Esophagus (tissue), 2 donors: ENCODE data around the gene NEFH. TPM values are rescaled to one million over a fixed set of nuclear protein-coding genes. Genes with fewer than 3 reads are reported as not detected.
"Not testable (repeated sequence)": the region's sequence is repeated elsewhere in the genome, so short reads cannot be mapped to it uniquely, and the experiment has no call there.

ENCODE experiments used
- H3K27ac ChIP-seq, 2 donors: one replicate each; pipeline ENCODE4 v1.5.1; 2013; ENCODE audit warnings: low read depth in 2 of 2, mild to moderate bottlenecking in 2 of 2, inconsistent platforms in 1 of 2, low read length in 1 of 2, moderate library complexity in 1 of 2
- H3K27me3 ChIP-seq, 2 donors: one replicate each; pipeline ENCODE4 v1.6.1; 2013; ENCODE audit warnings: low read length in 2 of 2, control low read depth in 1 of 2, mild to moderate bottlenecking in 1 of 2; ENCODE audit not compliant: insufficient read depth in 2 of 2, control insufficient read depth in 1 of 2
- H3K36me3 ChIP-seq, 2 donors: one replicate each; pipeline ENCODE4 v1.6.1; 2013; ENCODE audit warnings: low read length in 1 of 2; ENCODE audit not compliant: control insufficient read depth in 2 of 2, insufficient read depth in 2 of 2
- H3K4me1 ChIP-seq, 2 donors: one replicate each; pipeline ENCODE4 v1.6.1; 2013; ENCODE audit warnings: low read length in 1 of 2; ENCODE audit not compliant: control insufficient read depth in 2 of 2, insufficient read depth in 2 of 2
- H3K4me3 ChIP-seq, 2 donors: one replicate each; pipeline ENCODE4 v1.5.1; 2013; ENCODE audit warnings: low read length in 2 of 2, mild to moderate bottlenecking in 2 of 2, low read depth in 1 of 2, moderate library complexity in 1 of 2
- H3K9me3 ChIP-seq, 2 donors: one replicate each; pipeline ENCODE4 v1.6.1; 2013; ENCODE audit warnings: mild to moderate bottlenecking in 2 of 2, low read depth in 1 of 2, low read length in 1 of 2, moderate library complexity in 1 of 2; ENCODE audit not compliant: control insufficient read depth in 2 of 2, insufficient read depth in 1 of 2
- WGBS, 2 donors: extraction: QIAGEN DNeasy Blood & Tissue Kit; methylation state at CpG; one replicate each; pipeline ENCODE4 v1.1.7; 2013; 5-methylcytosine and 5-hydroxymethylcytosine counted together
- polyA plus RNA-seq, 2 donors: library from polyadenylated mRNA; stranded (reverse); fragments of 200-250 nt; gene quantifications; one replicate each; pipeline ENCODE4 v1.2.3, GENCODE V29; 2013
- donor health status: healthy with polysubstance abuse.
- donor health status: Bipolar disorder and iron deficiency.

NEFH gene, protein sequence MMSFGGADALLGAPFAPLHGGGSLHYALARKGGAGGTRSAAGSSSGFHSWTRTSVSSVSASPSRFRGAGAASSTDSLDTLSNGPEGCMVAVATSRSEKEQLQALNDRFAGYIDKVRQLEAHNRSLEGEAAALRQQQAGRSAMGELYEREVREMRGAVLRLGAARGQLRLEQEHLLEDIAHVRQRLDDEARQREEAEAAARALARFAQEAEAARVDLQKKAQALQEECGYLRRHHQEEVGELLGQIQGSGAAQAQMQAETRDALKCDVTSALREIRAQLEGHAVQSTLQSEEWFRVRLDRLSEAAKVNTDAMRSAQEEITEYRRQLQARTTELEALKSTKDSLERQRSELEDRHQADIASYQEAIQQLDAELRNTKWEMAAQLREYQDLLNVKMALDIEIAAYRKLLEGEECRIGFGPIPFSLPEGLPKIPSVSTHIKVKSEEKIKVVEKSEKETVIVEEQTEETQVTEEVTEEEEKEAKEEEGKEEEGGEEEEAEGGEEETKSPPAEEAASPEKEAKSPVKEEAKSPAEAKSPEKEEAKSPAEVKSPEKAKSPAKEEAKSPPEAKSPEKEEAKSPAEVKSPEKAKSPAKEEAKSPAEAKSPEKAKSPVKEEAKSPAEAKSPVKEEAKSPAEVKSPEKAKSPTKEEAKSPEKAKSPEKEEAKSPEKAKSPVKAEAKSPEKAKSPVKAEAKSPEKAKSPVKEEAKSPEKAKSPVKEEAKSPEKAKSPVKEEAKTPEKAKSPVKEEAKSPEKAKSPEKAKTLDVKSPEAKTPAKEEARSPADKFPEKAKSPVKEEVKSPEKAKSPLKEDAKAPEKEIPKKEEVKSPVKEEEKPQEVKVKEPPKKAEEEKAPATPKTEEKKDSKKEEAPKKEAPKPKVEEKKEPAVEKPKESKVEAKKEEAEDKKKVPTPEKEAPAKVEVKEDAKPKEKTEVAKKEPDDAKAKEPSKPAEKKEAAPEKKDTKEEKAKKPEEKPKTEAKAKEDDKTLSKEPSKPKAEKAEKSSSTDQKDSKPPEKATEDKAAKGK
- under 1 TPM; 0.16 to 0.42 TPM for polyA plus RNA-seq

DNA sequence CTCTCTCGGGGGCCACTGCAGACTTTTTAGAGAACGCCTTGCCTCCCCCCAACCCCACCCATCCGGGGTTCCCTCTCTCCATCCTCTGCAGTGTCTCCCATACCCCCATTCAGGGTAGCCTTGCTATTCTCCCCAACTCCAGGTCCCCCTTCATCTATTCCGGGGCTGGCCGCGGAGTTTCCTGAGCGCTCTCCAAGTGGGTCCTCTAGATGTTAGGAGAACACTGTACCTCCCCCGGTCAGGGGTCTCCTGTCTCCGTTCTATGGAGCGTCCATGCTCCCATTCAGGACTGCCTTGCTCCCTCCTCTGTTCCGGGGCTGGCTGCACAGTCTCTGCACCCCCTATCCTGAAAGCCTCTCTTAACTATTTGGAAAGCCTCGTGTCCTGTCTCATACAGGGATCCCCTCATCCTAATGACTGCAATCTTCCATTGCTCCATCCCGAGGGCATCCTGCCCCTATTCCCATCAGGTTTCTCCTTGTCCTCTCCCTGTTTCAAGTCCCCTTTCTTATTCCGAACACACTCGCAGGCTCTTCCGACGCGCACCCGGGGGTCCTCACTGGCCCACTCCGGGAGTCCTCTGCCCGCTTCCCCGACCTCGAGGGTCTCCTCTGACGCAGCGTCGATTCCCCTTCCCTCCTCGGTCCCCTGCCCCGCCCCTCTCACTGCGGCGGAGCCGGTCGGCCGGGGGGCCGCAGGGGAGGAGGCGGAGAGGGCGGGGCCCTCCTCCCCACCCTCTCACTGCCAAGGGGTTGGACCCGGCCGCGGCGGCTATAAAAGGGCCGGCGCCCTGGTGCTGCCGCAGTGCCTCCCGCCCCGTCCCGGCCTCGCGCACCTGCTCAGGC is at the start of gene NEFH:
Gene NEFH (plus strand): TSS at position 802 of the 845 bp plus-strand sequence. CDS start 45 bp downstream, outside the sequence.
- Histone ChIP-seq H3K27ac (no peak within 1 kb of the TSS), H3K36me3 (no peaks in the 10 kb centered on the region), H3K4me1 (peaks cover 9% of the 10 kb centered on the region in 2 donors), H3K9me3 (peaks cover 3 to 8% of the 10 kb centered on the region in 2 donors), H3K4me3 (peak within 1 kb of the TSS in 1 of 2 donors; percentile 0), H3K27me3 (peaks cover 11 to 17% of the 10 kb centered on the region in 2 donors)
- 8 to 10% methylated on average over 46 to 48 of the region's 48 CpGs for WGBS, 2 donors

DNA sequence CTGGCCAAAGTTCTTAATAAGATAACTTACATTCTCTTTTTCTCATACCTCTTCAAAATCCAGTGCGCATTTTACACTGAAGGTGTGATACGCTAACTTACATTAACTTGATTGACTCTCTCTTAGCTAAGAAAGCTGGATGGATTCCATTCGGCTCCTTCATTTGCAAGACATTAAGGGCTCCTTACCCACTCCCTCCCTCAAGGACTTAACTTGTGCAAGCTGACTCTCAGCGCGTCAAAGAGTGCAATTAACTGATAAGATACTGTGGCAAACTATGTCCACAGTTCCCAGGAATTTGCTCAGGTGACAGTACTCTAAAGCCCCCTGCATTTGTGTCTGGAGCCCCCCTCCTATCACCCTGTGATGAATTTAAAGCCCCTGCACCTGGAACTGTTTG is 48.0 kb upstream of the NEFH start:
- no peak overlapping the region for H3K27ac ChIP-seq
- no peak overlapping the region for H3K4me3 ChIP-seq
- H3K4me1 ChIP-seq: no peaks in the 10 kb centered on the region
- H3K27me3 ChIP-seq: peaks cover 0 to 5% of the 10 kb centered on the region in 2 donors
- no peaks in the 10 kb centered on the region for H3K36me3 ChIP-seq
- 42 to 58% methylated on average over 5 of the region's 5 CpGs for WGBS, 2 donors
- H3K9me3 ChIP-seq: no peaks in the 10 kb centered on the region

DNA sequence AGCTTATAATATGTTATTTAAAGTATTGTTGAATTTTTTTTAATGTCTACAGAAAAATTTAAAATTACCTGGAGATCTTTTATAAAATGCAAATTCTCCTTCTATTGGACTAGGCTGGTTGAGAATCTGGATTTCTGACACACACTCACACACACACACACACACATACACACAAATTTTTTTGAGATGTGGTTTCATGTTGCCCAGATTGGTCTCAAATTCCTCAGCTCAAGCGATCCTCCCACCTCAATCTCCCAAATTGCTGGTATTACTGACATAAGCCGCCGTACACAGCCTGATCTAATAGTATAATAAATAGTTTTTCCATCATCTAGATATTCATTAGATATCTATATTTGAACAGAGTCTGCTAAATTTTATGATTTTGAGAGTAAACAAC is 46.2 kb upstream of the NEFH start:
- H3K4me3 ChIP-seq: no peak overlapping the region
- H3K36me3 ChIP-seq: no peaks in the 10 kb centered on the region
- H3K27me3 ChIP-seq: peaks cover 0 to 5% of the 10 kb centered on the region in 2 donors
- WGBS, 2 donors: 94 to 95% methylated on average over 3 of the region's 3 CpGs
- H3K27ac ChIP-seq: no peak overlapping the region
- no peaks in the 10 kb centered on the region for H3K9me3 ChIP-seq
- H3K4me1 ChIP-seq: no peaks in the 10 kb centered on the region

DNA sequence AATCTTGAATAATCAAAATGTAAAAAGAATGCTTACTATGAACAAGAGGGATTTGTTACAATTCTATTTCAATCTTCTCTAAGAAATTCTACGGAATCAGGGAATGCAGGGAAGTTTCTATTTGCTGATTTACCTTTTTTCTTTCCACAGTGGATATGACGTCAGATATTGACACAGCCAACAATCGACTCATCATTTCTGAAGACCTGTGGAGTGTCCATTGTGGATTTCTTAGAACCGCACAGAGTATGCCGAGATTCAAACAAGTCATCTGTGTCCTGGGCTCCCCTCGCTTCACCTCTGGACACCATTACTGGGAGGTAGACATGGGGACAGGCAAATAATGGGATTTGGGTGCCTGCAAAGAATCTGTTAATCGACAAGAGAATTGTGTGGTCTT is 45.7 kb upstream of the NEFH start:
- Histone ChIP-seq H3K27ac (no peak overlapping the region), H3K4me3 (no peak overlapping the region), H3K9me3 (no peaks in the 10 kb centered on the region), H3K4me1 (no peaks in the 10 kb centered on the region), H3K27me3 (peaks cover 0 to 5% of the 10 kb centered on the region in 2 donors), H3K36me3 (no peaks in the 10 kb centered on the region)
- 76 to 77% methylated on average over 7 of the region's 7 CpGs for WGBS, 2 donors

DNA sequence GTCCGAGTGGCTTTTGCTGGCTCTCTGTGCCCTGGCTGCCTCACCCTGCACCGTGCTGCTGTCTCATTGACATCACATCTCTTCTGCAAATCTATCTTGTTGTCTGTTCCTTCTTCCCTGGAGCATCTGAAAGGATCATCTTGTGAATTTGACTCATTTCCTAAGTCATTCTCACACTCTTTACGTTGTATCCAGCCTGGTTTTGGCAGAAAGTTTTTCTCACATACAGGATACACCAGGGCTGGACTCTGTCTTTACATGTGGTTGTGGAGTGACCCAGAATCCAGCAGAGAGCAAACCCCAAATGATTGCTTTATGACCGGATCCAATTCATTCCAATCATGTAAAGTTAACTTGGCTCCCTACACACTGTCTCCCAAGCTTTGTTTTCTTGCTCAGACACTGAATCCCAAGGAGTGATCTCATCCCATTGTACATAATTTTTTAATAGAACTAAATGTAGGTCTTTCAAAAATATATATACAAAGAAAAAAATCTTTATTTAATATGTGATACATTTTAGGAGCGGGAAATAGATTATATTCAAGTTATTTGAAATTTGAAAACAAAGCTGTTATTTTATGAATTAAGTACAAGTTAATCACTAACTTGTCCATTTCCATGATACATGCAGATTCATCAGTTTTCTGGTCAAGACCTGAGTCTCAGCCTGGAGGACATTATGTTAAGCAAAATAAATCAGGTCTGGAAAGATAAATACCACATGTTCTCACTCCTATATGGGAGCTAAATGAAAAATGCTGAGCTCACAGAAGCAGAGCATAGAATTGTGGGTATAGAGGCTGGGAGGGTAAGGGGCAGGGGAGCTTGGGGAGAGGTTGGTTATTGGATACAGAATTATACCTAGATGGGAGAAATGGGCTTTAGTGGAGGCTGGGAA is 44.5 kb upstream of the NEFH start:
- 54 to 57% methylated on average over 5 of the region's 5 CpGs for WGBS, 2 donors
- H3K27me3 ChIP-seq: peaks cover 0 to 5% of the 10 kb centered on the region in 2 donors

DNA sequence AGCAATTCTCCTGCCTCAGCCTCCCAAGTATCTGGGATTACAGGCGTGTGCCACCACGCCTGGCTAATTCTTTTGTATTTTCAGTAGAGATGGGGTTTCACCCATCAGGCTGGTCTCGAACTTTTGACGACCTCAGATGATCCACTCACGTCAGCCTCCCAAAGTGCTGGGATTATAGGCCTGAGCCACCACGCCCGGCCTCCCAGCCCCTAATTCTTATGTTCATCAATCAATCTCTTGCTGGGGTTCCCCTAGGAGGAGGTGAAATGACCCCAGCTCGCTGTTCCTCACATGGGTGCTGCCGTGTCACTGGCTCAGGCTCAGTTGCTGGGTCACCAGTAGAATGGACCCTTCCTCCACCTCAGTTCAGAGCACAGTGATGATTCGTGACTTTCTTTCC is 41.7 kb upstream of the NEFH start, which contains the start of gene RFPL1:
Gene RFPL1 (plus strand): TSS at position 301 of the 400 bp plus-strand sequence.
- H3K4me1 ChIP-seq, H3K27ac ChIP-seq, H3K27me3 ChIP-seq, H3K36me3 ChIP-seq, H3K9me3 ChIP-seq, H3K4me3 ChIP-seq: not testable (repeated sequence)
- 90 to 91% methylated on average over 10 of the region's 10 CpGs for WGBS, 2 donors

More for the DNA sequence above, 44.5 kb upstream of the NEFH start:
- Histone ChIP-seq H3K36me3 (no peaks in the 10 kb centered on the region), H3K4me3 (no peak overlapping the region), H3K4me1 (no peaks in the 10 kb centered on the region), H3K9me3 (no peaks in the 10 kb centered on the region), H3K27ac (no peak overlapping the region)

DNA sequence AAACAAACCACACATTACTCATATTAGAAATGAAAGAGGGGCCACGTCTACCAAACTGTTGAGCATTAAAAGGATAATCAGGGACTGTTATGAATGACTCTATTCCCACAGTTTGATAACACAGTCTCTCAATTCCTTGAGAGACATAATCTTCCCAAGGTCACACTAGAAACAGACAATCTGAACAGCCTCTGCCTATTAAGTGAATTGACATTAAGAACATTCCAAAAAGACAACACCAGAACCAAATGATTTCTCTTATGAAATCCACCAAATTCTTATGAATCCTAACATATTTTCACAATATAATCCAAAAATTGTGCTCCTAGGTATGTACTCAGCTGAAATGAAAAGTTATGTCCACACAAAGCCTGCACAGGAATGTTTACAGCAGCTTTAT is 37.0 kb upstream of the NEFH start:
- Histone ChIP-seq H3K36me3 (no peaks in the 10 kb centered on the region), H3K27me3 (no peaks in the 10 kb centered on the region), H3K4me3 (no peak overlapping the region), H3K9me3 (no peaks in the 10 kb centered on the region), H3K4me1 (no peaks in the 10 kb centered on the region), H3K27ac (no peak overlapping the region)
- WGBS, 2 donors: 26 to 42% methylated on average over 1 of the region's 1 CpG

DNA sequence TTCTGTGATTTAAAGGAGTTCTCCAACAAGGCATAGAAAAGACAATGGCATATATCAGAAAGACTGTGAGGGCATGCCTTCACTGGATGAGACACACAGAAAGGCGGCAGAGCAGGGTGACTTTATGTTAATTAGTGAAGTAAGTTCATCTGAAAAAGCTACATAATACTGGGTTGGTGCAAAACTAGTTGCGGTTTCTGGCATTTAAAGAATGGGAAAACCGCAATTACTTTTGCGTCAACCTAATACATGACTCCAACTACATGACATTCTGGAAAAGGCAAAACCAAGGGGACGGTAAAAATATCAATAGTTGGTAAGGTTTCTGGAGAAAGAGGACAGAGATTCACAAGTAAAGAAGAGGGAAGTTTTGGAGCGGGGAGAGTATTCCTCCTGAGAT is 36.6 kb upstream of the NEFH start:
- WGBS, 2 donors: 76 to 77% methylated on average over 6 of the region's 6 CpGs
- Histone ChIP-seq H3K27me3 (no peaks in the 10 kb centered on the region), H3K4me1 (no peaks in the 10 kb centered on the region), H3K4me3 (no peak overlapping the region), H3K9me3 (no peaks in the 10 kb centered on the region), H3K27ac (no peak overlapping the region), H3K36me3 (no peaks in the 10 kb centered on the region)
